PC-3 (cell line): ENCODE measurements around the gene RNU5D-1. TPM values are rescaled to one million over a fixed set of nuclear protein-coding genes. Genes with fewer than 3 reads are reported as not detected.

Experiments used
- ATAC-seq: fragments of 200-7000 bp; cut with Tn5 transposase; 2 replicates; pipeline ENCODE4 v1.9.1; 2020; ENCODE audit warnings: mild to moderate bottlenecking, moderate library complexity
- BruUV-seq: library from RNA; stranded (reverse); fragments of 400-500 nt; replicated peaks from 2 replicates; lab custom pipeline; 2021; lab: Mats Ljungman, UMichigan
- CTCF ChIA-PET: fragments of 300-600 bp; sonication (Branson Sonifier 250); formaldehyde crosslinking; loops from one replicate; lab custom pipeline; 2022; ENCODE audit warnings: antibody characterized with exemption; lab: Charles Lee
- POLR2A ChIA-PET: fragments of 300-600 bp; sonication (Branson Sonifier 250); formaldehyde crosslinking; loops from one replicate; lab custom pipeline; 2022; ENCODE audit warnings: antibody characterized with exemption; ENCODE audit not compliant: unreplicated experiment; lab: Charles Lee
- DNase-seq: peaks from one replicate; pipeline ENCODE4 v3.0.0-alpha.2; 2015
- H2AFZ ChIP-seq: fragments of 300-600 bp; sonication (generic); 2 replicates; pipeline ENCODE4 v1.6.0; 2016; ENCODE audit warnings: antibody characterized with exemption, low read length
- H3F3A ChIP-seq: fragments of 300-600 bp; sonication (generic); one replicate; pipeline ENCODE4 v1.6.0; 2017; ENCODE audit warnings: antibody characterized with exemption, low read length, control low read depth, mild to moderate bottlenecking; ENCODE audit not compliant: unreplicated experiment
- H3K27ac ChIP-seq: fragments of 300-600 bp; sonication (generic); 2 replicates; pipeline ENCODE4 v1.5.1; 2016; ENCODE audit warnings: mild to moderate bottlenecking, low read length
- H3K27me3 ChIP-seq: fragments of 300-600 bp; sonication (generic); 2 replicates; pipeline ENCODE4 v1.6.1; 2016; ENCODE audit warnings: low read length, mixed read lengths
- H3K36me3 ChIP-seq: fragments of 300-600 bp; sonication (generic); 2 replicates; pipeline ENCODE4 v1.6.1; 2016; ENCODE audit warnings: low read depth, mixed run types, low read length, mixed read lengths
- H3K4me1 ChIP-seq: fragments of 300-600 bp; sonication (generic); 2 replicates; pipeline ENCODE4 v1.5.1; 2016; ENCODE audit warnings: low read length; ENCODE audit not compliant: insufficient read depth
- H3K4me2 ChIP-seq: fragments of 300-600 bp; sonication (generic); 2 replicates; pipeline ENCODE4 v1.6.0; 2016; ENCODE audit warnings: low read length
- H3K4me3 ChIP-seq: fragments of 300-600 bp; sonication (generic); 2 replicates; pipeline ENCODE4 v1.5.1; 2016; ENCODE audit warnings: mild to moderate bottlenecking, low read length, mixed read lengths
- H3K79me2 ChIP-seq: fragments of 300-600 bp; sonication (generic); 2 replicates; pipeline ENCODE4 v1.6.1; 2017; ENCODE audit warnings: low read length, mixed read lengths
- H3K9ac ChIP-seq: fragments of 300-600 bp; sonication (generic); 2 replicates; pipeline ENCODE4 v1.6.0; 2016; ENCODE audit warnings: mild to moderate bottlenecking, low read length
- H3K9me2 ChIP-seq: fragments of 300-600 bp; sonication (generic); replicated peaks from 2 replicates; pipeline ENCODE4 v1.6.1; 2016; ENCODE audit warnings: mixed run types, low read length, mixed read lengths
- H3K9me3 ChIP-seq: fragments of 300-600 bp; sonication (generic); 2 replicates; pipeline ENCODE4 v1.6.1; 2016; ENCODE audit warnings: low read length, mixed read lengths
- H4K20me1 ChIP-seq: fragments of 300-600 bp; sonication (generic); 2 replicates; pipeline ENCODE4 v1.6.1; 2016; ENCODE audit warnings: low read length, mixed read lengths
- CTCF ChIP-seq: fragments of 300-600 bp; sonication (generic); conservative IDR thresholded peaks from 2 replicates; pipeline ENCODE4 v1.5.1; 2017; ENCODE audit warnings: antibody characterized with exemption, low read depth, mild to moderate bottlenecking, low read length
- EZH2 ChIP-seq: fragments of 300-600 bp; sonication (generic); IDR thresholded peaks from one replicate; pipeline ENCODE4 v1.6.1; 2017; ENCODE audit warnings: antibody characterized with exemption, mild to moderate bottlenecking, low read length; ENCODE audit not compliant: unreplicated experiment
- EZH2phosphoT487 ChIP-seq: fragments of 300-600 bp; sonication (generic); IDR thresholded peaks from 2 replicates; pipeline ENCODE4 v1.6.1; 2018; ENCODE audit warnings: mild to moderate bottlenecking, antibody characterized with exemption, low read length, borderline replicate concordance
- intact Hi-C: fragments of 100-400 bp; cut with micrococcal nuclease; formaldehyde crosslinking; loops from 2 replicates; pipeline ENCODE4 v1.9.0; 2023
- total RNA-seq: library from RNA; depleted of rRNA; stranded (reverse); fragments of >200 nt; gene quantifications from 2 replicates; pipeline ENCODE4 v1.2.3, GENCODE V29; 2014; rRNA removed

RNU5D-1 gene
- total RNA-seq, 1 experiment from 2014 or later = not detected

DNA sequence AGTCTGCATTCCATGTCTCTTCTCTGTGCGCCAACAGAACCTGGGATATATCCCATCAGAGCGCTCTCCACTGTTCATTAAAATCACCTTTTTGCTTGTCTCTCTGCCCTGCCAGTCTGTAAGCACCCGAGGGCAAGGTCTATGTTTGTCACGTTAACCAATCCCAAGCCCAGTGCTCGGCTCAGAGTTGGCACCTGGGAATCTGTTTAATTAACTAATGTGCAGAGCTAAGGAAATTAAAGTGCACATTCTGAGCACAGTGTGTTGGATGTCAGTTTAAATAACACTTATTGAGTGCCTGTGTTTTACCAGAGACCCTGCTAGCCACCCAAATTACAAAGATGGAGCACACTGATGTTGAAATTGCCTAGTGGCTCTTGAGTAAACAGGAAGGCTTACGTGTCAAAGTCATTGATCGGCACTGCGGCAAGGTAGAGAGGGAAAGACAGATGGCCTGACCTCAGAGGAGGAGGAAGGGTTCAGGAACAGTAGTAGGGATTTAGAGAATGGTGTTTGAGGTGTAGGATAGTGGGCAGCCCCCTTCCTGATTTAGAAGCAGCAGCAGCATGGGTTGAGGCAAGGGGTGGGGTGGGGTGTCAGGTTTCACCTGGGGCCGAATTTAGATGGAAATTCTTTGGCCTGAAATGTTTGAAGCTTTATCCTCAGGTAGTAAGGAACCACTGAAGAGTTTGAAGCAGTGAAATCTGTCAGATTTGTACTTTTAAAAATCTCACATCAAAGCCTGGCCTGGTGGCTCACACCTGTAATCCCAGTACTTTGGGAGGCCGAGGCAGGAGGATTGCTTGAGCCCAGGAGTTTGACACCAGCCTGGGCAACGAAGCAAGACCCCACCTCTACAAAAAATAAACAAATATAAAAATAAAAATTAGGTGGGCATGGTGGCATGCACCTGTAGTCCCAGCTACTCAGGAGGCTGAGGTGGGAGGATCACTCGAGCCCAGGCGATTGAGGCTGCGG, 48.8 kb downstream of the RNU5D-1 start:
- Histone ChIP-seq H3K36me3 (no peaks in the 10 kb centered on the region), H3F3A (no peaks in the 10 kb centered on the region), H3K4me2 (no peak overlapping the region), H3K9ac (no peak overlapping the region), H3K27ac (no peak overlapping the region), H4K20me1 (no peaks in the 10 kb centered on the region), H3K4me3 (no peak overlapping the region), H3K9me2 (no peaks in the 10 kb centered on the region), H3K79me2 (no peaks in the 10 kb centered on the region), H3K4me1 (no peaks in the 10 kb centered on the region), H3K27me3 (no peaks in the 10 kb centered on the region), H3K9me3 (no peaks in the 10 kb centered on the region), H2AFZ (no peak overlapping the region)
- DNase-seq = no peak
- no TSS peak for BruUV-seq
- no peak for TF ChIP-seq EZH2phosphoT487
- no peak for TF ChIP-seq CTCF
- no peak for TF ChIP-seq EZH2
- CTCF ChIA-PET = no interaction called here
- POLR2A ChIA-PET = no interaction called here
- intact Hi-C loops = no loop called here
- no peak for ATAC-seq

Other genes with a start within 250 kb of the RNU5D-1 start
- 9.3 and 12.0 TPM in 2 replicates for gene TMEM53, start 56.7 kb downstream of the RNU5D-1 start, total RNA-seq
- gene ARMH1, start 56.5 kb downstream of the RNU5D-1 start, total RNA-seq = 0.15 TPM in 1 of 2 replicates, not detected in the other
- gene KIF2C, start 8.7 kb upstream of the RNU5D-1 start, total RNA-seq = 98.7 and 121 TPM in 2 replicates
- gene RPS8, start 44.4 kb upstream of the RNU5D-1 start, total RNA-seq = 1,533 and 1,663 TPM in 2 replicates
- gene BEST4, start 57.0 kb upstream of the RNU5D-1 start, total RNA-seq = not detected in 2 replicates
- gene PLK3, start 69.2 kb upstream of the RNU5D-1 start, total RNA-seq = 38.9 and 44.0 TPM in 2 replicates
- gene DYNLT4, start 76.2 kb upstream of the RNU5D-1 start, total RNA-seq = 2.0 and 3.4 TPM in 2 replicates
- 0.58 and 4.3 TPM in 2 replicates for gene BTBD19, start 77.4 kb upstream of the RNU5D-1 start, total RNA-seq
- 0.12 TPM in 1 of 2 replicates, not detected in the other for gene PTCH2, start 112.1 kb upstream of the RNU5D-1 start, total RNA-seq